WI38 (cell line): ENCODE measurements around the gene NHLRC2.

Source experiments
- H3K4me3 ChIP-seq: 2 replicates; pipeline ENCODE4 v1.5.1; 2011; ENCODE audit warnings: low read depth, mild to moderate bottlenecking, control low read depth, low read length
- CTCF ChIP-seq: IDR thresholded peaks from 2 replicates; pipeline ENCODE4 v1.5.1; 2012; ENCODE audit warnings: low read depth, mild to moderate bottlenecking, control low read depth, low read length

The NHLRC2 gene

GRCh38 chr10:113911113-113911512 is 56.7 kb downstream of the NHLRC2 start:
- H3K4me3 ChIP-seq, result no peak overlapping the region
- TF ChIP-seq CTCF, result no peak

GRCh38 chr10:113911839-113912238 is 57.4 kb downstream of the NHLRC2 start:
- no peak for TF ChIP-seq CTCF
- H3K4me3 ChIP-seq, result no peak overlapping the region

GRCh38 chr10:113912582-113912981 is 58.1 kb downstream of the NHLRC2 start:
- H3K4me3 ChIP-seq, result no peak overlapping the region
- TF ChIP-seq CTCF, result no peak

GRCh38 chr10:113914956-113915355 is 60.5 kb downstream of the NHLRC2 start:
- TF ChIP-seq CTCF, result no peak
- no peak overlapping the region for H3K4me3 ChIP-seq

GRCh38 chr10:113915540-113915939 is 61.1 kb downstream of the NHLRC2 start:
- TF ChIP-seq CTCF, result no peak
- H3K4me3 ChIP-seq, result no peak overlapping the region

GRCh38 chr10:113916053-113916452 is 61.6 kb downstream of the NHLRC2 start:
- no peak for TF ChIP-seq CTCF
- no peak overlapping the region for H3K4me3 ChIP-seq

- no peak overlapping the region for H3K4me3 ChIP-seq
- no peak for TF ChIP-seq CTCF
Measured at GRCh38 chr10:113917636-113918035, 63.2 kb downstream of the NHLRC2 start.

- TF ChIP-seq CTCF, result no peak
- no peak overlapping the region for H3K4me3 ChIP-seq
Measured at GRCh38 chr10:113920114-113920513, 65.7 kb downstream of the NHLRC2 start.
